ENCODE data around the gene PRDM16. TPM values are rescaled to one million over a fixed set of nuclear protein-coding genes. Genes with fewer than 3 reads are reported as not detected.

PRDM16 gene
- polyA plus RNA-seq, 10 donors, result 0.47 to 1.5 (median 0.92) TPM

- no peak for DNase-seq
Observed at GRCh38 chr1:3258386-3259003, 189.5 kb downstream of the PRDM16 start.

DNA sequence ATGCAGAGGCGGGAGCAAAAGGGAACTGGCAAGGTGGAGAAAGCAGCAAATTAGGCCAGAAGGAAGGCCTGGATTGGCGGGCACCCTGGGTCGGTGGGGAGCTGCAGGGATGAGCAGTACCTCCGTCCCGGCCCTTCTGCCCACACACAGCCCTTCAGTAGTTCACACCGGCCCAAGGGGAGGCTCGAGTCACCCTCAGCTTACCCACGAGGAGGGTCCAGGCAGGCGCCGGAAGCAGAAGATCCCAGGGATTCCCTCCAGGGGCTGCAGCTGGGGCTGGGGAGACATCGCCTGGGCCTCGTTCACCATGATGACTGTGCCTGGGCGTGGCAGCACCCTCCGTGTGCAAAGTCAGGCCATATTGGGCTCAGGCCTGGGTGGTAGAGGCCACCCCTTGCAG, 190.0 kb downstream of the PRDM16 start:
- DNase-seq, result no peak

GRCh38 chr1:3261007-3261968, 192.3 kb downstream of the PRDM16 start:
- no peak for DNase-seq

GRCh38 chr1:3261969-3262579, 193.1 kb downstream of the PRDM16 start:
- DNase-seq, result no peak

DNA sequence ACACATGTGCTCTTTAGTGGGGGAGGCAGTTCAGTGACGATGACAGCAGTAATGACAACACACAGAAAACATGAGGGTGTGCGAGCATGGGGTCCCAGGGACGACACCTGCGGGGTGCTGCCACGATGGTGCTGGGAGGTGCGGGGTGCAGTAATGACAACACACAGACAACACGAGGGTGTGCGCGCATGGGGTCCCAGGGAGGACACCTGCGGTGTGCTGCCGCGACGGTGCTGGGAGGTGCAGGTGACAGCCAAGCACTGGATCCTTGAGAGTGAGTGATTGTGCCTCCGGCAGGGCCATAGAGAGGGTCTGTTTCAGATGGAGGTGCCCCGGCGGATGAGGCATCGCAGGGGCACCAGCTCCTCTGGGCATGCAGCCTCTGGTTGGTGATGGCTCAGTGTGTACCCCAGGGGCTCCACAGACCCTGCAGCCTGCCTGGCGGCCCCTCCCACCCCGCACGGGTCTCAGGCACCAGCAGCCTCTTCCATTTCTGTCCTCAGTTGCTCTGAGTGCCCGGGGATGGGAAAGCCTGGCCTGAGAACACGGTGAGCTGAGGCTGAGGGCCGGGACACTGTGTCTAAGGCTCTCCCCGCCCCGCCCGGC, 193.8 kb downstream of the PRDM16 start:
- no peak for DNase-seq

DNA sequence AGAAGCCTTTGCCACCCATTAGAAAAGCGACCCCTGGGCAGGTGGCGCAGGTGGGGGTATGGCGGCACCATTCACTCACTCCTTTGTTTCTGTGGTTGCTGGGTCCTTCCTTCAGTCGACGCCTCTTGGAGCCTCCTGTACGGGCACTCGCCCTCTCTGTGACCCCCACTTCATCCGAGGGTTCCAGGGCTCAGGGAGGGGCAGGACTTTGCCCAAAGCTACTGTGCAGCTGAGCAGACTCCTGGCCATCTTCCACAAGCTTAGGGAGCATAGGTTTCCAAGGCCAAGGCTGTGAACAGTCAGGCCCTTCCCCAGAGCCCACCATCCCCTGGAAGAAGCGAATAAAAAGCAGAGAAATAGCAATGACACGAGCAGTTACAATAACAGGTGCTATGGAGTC, 194.8 kb downstream of the PRDM16 start:
- DNase-seq, result no peak

DNA sequence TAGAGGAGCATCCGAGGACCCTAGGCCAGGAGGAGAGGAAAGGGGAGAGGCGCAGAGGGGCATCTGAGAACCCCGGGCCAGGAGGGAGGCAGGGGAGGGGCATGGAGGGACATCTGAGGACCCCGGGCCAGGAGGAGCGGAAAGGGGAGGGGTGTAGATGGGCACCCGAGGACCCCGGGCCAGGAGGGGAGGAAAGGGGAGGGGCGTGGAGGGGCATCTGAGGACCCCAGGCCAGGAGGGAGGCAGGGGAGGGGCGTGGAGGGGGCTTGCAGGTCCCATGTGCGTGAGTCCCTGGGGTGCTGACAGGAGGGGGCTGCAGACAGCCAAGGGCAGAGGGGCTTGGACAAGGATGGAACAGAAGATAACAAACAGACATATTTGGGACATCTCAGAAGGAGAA, 195.5 kb downstream of the PRDM16 start:
- no peak for DNase-seq

DNA sequence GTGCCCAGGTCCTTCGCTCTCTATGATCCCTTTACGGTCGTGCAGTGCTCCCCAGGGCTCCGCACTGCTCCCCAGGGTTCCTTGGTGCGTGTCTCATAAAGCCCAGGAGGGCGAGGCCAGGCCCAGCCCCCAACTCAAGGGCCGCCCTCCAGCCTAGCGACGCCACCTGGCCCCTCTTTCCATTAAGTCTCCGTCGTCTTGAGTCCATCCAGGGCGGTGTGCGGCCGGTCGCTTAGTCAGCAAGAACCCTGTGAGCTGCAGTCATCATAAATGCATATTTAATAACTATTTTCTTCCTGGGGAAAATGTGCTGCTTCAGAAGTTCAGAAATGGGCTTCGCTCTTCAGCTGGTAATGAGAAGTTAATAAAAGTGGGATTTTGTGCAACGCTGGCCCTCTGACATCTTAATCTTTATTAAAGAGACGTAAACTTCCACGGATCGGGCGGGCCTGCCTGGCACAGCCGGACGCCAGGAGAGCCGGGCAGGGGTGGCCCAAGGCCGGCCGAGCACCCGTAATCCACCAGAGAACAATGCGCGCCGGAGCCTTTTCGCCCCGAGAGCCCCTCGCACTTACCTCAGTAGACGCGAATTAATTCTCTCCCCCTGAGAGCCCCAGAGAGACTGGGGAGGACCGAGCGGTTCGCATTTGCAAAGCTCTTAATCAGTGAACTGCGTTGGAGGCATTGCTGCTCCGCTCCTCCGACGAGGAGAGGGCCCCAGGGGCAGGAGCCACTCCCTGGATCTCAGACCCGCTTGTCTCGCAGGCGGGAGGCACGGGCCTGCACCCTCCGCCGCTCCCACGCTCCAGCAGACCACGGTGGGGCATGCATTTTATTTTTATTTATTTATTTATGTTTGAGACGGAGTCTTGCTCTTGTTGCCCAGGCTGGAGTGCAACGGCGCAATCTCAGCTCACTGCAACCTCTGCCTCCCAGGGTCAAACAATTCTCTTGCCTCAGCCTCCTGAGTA, 197.1 kb downstream of the PRDM16 start:
- no peak for DNase-seq

DNA sequence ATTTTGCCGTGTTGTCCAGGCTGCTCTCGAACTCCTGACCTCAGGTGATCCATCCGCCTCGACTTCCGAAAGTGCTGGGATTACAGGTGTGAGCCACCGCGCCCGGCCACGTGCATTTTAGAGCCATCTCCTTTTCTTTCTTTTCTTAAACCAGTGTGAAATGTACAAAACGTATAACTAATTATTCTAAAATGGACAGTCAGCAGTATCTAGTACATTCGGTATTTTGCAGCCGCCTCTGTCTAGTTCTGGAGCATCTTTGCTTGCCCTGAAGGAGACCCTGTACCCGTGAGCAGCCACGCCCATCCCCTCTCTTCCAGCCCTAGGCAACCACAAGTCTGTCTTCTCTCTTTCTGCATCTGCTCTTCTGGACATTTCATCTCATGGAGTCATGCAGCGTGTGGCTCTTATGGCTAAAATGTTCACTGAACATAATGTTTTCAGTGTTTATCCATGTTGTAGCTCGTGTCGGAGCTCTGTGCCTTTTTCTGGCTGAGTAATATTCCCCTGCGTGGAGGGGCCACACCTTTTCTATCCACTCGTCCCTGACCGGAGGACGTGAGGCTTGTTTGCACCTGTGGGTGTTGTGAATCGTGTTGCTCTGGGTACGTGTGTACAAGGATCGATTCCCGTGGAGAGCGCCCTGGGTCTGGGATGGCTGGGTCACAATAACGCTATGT, 198.0 kb downstream of the PRDM16 start:
- DNase-seq, result no peak

GRCh38 chr1:3267550-3268270, 198.7 kb downstream of the PRDM16 start:
- DNase-seq, result no peak

GRCh38 chr1:3268281-3268680, 199.3 kb downstream of the PRDM16 start:
- no peak for DNase-seq

DNA sequence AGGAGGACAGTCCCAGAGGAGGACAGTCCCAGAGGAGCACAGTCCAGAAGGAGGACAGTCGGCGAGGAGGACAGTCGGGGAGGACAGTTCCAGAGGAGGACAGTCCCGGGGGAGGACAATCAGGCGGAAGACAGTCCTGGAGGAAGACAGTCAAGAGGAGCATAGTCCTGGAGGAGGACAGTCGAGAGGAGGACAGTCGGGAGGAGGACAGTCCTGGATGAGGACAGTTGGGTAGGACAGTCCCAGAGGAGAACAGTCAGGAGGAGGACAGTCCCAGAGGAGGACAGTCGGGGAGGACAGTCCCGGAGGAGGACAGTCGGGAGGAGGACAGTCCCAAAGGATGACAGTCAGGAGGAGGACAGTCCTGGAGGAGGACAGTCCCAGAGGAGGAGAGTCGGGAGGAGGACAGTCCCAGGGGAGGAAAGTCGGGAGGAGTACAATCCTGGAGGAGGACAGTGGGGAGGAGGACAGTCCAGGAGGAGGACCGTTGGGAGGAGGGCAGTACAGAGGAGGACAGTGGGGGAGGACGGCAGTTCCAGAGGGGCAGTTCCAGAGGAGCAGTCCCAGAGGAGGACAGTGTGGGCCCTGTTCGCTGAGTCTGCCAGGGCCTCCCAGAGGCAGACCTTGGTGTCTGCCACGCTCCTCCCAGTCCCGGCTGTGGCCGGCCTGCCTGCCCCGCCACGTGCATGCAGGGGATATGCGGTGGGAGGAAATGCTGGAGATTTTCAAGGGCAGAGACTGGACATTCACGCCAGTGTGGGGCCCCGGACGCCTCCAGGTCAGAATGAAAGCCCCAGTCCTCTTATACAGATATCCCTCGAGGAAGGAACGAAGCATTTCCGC, 201.6 kb downstream of the PRDM16 start:
- DNase-seq, result no peak

DNA sequence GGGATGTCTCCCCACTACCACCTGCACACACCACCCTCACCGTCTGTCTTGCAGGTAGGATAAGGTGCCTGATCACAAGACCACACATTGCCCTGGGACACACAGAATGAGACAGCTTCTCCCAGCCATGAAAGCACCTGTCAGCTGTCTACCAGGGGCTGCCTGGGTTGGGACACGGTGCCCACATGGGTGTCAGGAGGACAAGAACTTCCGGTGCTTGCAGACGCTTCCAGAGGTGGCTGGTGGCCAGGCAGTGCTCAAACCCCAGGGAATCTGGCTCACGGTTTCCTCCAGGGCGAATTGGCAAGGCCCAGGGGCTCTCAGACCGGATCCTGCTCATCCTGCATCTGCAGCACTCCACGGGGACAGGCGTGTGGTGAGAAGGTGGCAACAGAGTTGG, 202.9 kb downstream of the PRDM16 start:
- no peak for DNase-seq

GRCh38 chr1:3272321-3273045, 203.5 kb downstream of the PRDM16 start:
- no peak for DNase-seq

GRCh38 chr1:3273447-3273846, 204.4 kb downstream of the PRDM16 start:
- no peak for DNase-seq

- no peak for DNase-seq
Observed at GRCh38 chr1:3274972-3275371, 206.0 kb downstream of the PRDM16 start.

- DNase-seq, result peak in 1 of 3 donors; percentile 28
Observed at GRCh38 chr1:3275471-3276340, 206.7 kb downstream of the PRDM16 start.
